HCT116 (cell line): ENCODE measurements around the gene PLCH2. TPM values are rescaled to one million over a fixed set of nuclear protein-coding genes. Genes with fewer than 3 reads are reported as not detected.

Source experiments
- ATAC-seq: fragments of 200-7000 bp; cut with Tn5 transposase; 2 replicates; pipeline ENCODE4 v1.9.1; 2020; ENCODE audit warnings: mild to moderate bottlenecking, moderate library complexity
- BruUV-seq: library from RNA; stranded (reverse); fragments of 400-500 nt; replicated peaks from 2 replicates; lab custom pipeline; 2021; lab: Mats Ljungman, UMichigan
- CTCF ChIA-PET: fragments of 300-600 bp; sonication (Branson Sonifier 250); formaldehyde crosslinking; loops from one replicate; lab custom pipeline; 2021; ENCODE audit warnings: antibody characterized with exemption; lab: Charles Lee
- POLR2A ChIA-PET: fragments of 300-600, 350-600 bp; sonication (Branson Sonifier 250); formaldehyde crosslinking; loops from one replicate; lab custom pipeline; 2021; ENCODE audit warnings: antibody characterized with exemption; lab: Charles Lee
- RAD21 ChIA-PET, 2 experiments: fragments of 300-600 bp; sonication (Branson Sonifier 250); formaldehyde crosslinking; loops; one replicate each; lab custom pipeline; 2023; ENCODE audit warnings: low total read pairs in 2 of 2; ENCODE audit not compliant: uncharacterized antibody in 2 of 2, unreplicated experiment in 2 of 2, low non-redundant PET in 1 of 2; lab: Charles Lee
- DNase-seq: peaks from one replicate; pipeline ENCODE4 v3.0.0-alpha.2; 2010; ENCODE audit warnings: low read depth, low spot score
- H2AFZ ChIP-seq: fragments of 200-600 bp; shearing (Covaris generic), sonication (generic); 2 replicates; pipeline ENCODE4 v1.6.1; 2017; ENCODE audit warnings: low read depth, mixed run types, mixed read lengths, antibody characterized with exemption, low read length; ENCODE audit not compliant: poor library complexity, severe bottlenecking
- H3K27ac ChIP-seq: 2 replicates; pipeline ENCODE4 v1.5.1; 2012; ENCODE audit warnings: low read depth, low read length
- H3K27me3 ChIP-seq: fragments of 200-600 bp; sonication (generic); 2 replicates; pipeline ENCODE4 v1.6.1; 2016; ENCODE audit warnings: mixed run types, low read length, mixed read lengths; ENCODE audit not compliant: insufficient read depth
- H3K36me3 ChIP-seq, 2 experiments: fragments of 200-500 bp in 1 of 2; fragments of 200-600 bp in 1 of 2; sonication (Bioruptor generic) in 1 of 2; sonication (generic) in 1 of 2; 2 replicates each; pipeline versions ENCODE4 v1.5.1 to v1.6.1; 2014 to 2016; ENCODE audit warnings: low read length in 2 of 2, inconsistent platforms in 1 of 2, mixed read lengths in 1 of 2, mixed run types in 1 of 2; ENCODE audit not compliant: insufficient read depth in 2 of 2, control insufficient read depth in 1 of 2
- H3K4me1 ChIP-seq, 2 experiments: fragments of 200-600 bp in 1 of 2; sonication (generic) in 1 of 2; 2 replicates each; pipeline versions ENCODE4 v1.5.1 to v1.6.1; 2012 to 2017; ENCODE audit warnings: low read length in 2 of 2, inconsistent platforms in 1 of 2, mild to moderate bottlenecking in 1 of 2, mixed read lengths in 1 of 2, mixed run types in 1 of 2, moderate library complexity in 1 of 2; ENCODE audit not compliant: insufficient read depth in 2 of 2, control insufficient read depth in 1 of 2
- H3K4me2 ChIP-seq: fragments of 200-600 bp; sonication (generic); 2 replicates; pipeline ENCODE4 v1.6.1; 2017; ENCODE audit warnings: mixed run types, low read length, mixed read lengths
- H3K4me3 ChIP-seq, 2 experiments: fragments of 200-600 bp in 1 of 2; sonication (generic) in 1 of 2; replicated peaks in 1 of 2; 2 replicates each; pipeline ENCODE4 v1.5.1; 2011 to 2016; ENCODE audit warnings: low read length in 2 of 2, control low read depth in 1 of 2, low read depth in 1 of 2, mild to moderate bottlenecking in 1 of 2, mixed read lengths in 1 of 2, mixed run types in 1 of 2
- H3K79me2 ChIP-seq: fragments of 200-600 bp; sonication (generic); 2 replicates; pipeline ENCODE4 v1.6.1; 2017; ENCODE audit warnings: mild to moderate bottlenecking, mixed run types, low read length, moderate library complexity, mixed read lengths; ENCODE audit not compliant: insufficient read depth
- H3K9ac ChIP-seq: fragments of 200-600 bp; sonication (generic); 2 replicates; pipeline ENCODE4 v1.6.1; 2016; ENCODE audit warnings: low read length, mixed read lengths
- H3K9me2 ChIP-seq: fragments of 200-600 bp; sonication (generic), shearing (Covaris generic); 2 replicates; pipeline ENCODE4 v1.6.1; 2017; ENCODE audit warnings: mixed run types, mild to moderate bottlenecking, moderate library complexity; ENCODE audit not compliant: insufficient read depth
- H3K9me3 ChIP-seq, 2 experiments: fragments of 200-500 bp in 1 of 2; fragments of 200-600 bp in 1 of 2; sonication (Bioruptor generic) in 1 of 2; sonication (generic) in 1 of 2; 2 replicates each; pipeline ENCODE4 v1.6.1; 2014 to 2017; ENCODE audit warnings: low read length in 2 of 2, mixed read lengths in 2 of 2, inconsistent platforms in 1 of 2, low read depth in 1 of 2, mild to moderate bottlenecking in 1 of 2, mixed run types in 1 of 2, moderate library complexity in 1 of 2; ENCODE audit not compliant: control insufficient read depth in 1 of 2, insufficient read depth in 1 of 2
- H4K20me1 ChIP-seq: fragments of 200-600 bp; sonication (generic), shearing (Covaris generic); 2 replicates; pipeline ENCODE4 v1.6.1; 2017; ENCODE audit warnings: mixed run types, mild to moderate bottlenecking, moderate library complexity; ENCODE audit not compliant: insufficient read depth
- CBX3 ChIP-seq: IDR thresholded peaks from 2 replicates; pipeline ENCODE4 v1.6.1; 2012; ENCODE audit warnings: low read depth
- CEBPB ChIP-seq: IDR thresholded peaks from 2 replicates; pipeline ENCODE4 v1.6.1; 2012; ENCODE audit warnings: low read depth
- EGR1 ChIP-seq: IDR thresholded peaks from 2 replicates; pipeline ENCODE4 v1.6.1; 2012; ENCODE audit warnings: low read depth
- ELF1 ChIP-seq: IDR thresholded peaks from 2 replicates; pipeline ENCODE4 v1.6.1; 2012; ENCODE audit warnings: low read depth, borderline replicate concordance
- EZH2phosphoT487 ChIP-seq: fragments of 200-600 bp; IDR thresholded peaks from 2 replicates; pipeline ENCODE4 v1.6.1; 2018; ENCODE audit warnings: antibody characterized with exemption, borderline replicate concordance
- RAD21 ChIP-seq: IDR thresholded peaks from 2 replicates; pipeline ENCODE4 v1.6.1; 2012; ENCODE audit warnings: low read depth, mild to moderate bottlenecking
- SP1 ChIP-seq: IDR thresholded peaks from 2 replicates; pipeline ENCODE4 v1.6.1; 2012; ENCODE audit warnings: low read depth
- TCF7L2 ChIP-seq: IDR thresholded peaks from 2 replicates; pipeline ENCODE4 v1.7.0; 2011; ENCODE audit warnings: borderline replicate concordance, inconsistent platforms; ENCODE audit not compliant: insufficient read depth, insufficient read length; ENCODE audit errors: extremely low read depth
- ZFX ChIP-seq: fragments of 450-650 bp; IDR thresholded peaks from 2 replicates; pipeline ENCODE4 v1.6.1; 2017
- ZNF274 ChIP-seq: fragments of 200-500 bp; sonication (Bioruptor generic); IDR thresholded peaks from 2 replicates; pipeline ENCODE4 v1.6.1; 2014; ENCODE audit warnings: mild to moderate bottlenecking, low read depth, low read length, inconsistent platforms
- intact Hi-C: fragments of 100-400 bp; cut with micrococcal nuclease; formaldehyde crosslinking; loops from 2 replicates; pipeline ENCODE4 v1.10.0; 2022
- total RNA-seq: library from RNA; stranded (reverse); gene quantifications from one replicate; pipeline ENCODE4 v1.2.1, GENCODE V29; 2021; ENCODE audit not compliant: unreplicated experiment
- TF ChIP-seq, protein P1 (sequence below): IDR thresholded peaks from 2 replicates; pipeline ENCODE4 v1.6.1; 2012
- TF ChIP-seq, protein P2 (sequence below), 3 experiments: fragments of 200-600 bp in 1 of 3; sonication (generic) in 1 of 3; IDR thresholded peaks in 2 of 3; conservative IDR thresholded peaks in 1 of 3; 2 replicates each; pipeline ENCODE4 v1.5.1; 2012 to 2017; ENCODE audit warnings: low read depth in 2 of 3, low read length in 2 of 3, antibody characterized with exemption in 1 of 3, borderline replicate concordance in 1 of 3, control low read depth in 1 of 3, mild to moderate bottlenecking in 1 of 3, mixed read lengths in 1 of 3, mixed run types in 1 of 3, moderate library complexity in 1 of 3; ENCODE audit not compliant: insufficient read depth in 1 of 3
- TF ChIP-seq, protein P3 (sequence below): IDR thresholded peaks from 2 replicates; pipeline ENCODE4 v1.6.1; 2012
- TF ChIP-seq, protein P4 (sequence below): IDR thresholded peaks from 2 replicates; pipeline ENCODE4 v1.6.1; 2011; ENCODE audit warnings: mild to moderate bottlenecking, low read length, moderate library complexity; ENCODE audit not compliant: insufficient replicate concordance; ENCODE audit errors: extremely low read depth

The PLCH2 gene
- total RNA-seq, 1 experiment from 2014 or later: 2.0 TPM

- TF ChIP-seq, protein P1, sequence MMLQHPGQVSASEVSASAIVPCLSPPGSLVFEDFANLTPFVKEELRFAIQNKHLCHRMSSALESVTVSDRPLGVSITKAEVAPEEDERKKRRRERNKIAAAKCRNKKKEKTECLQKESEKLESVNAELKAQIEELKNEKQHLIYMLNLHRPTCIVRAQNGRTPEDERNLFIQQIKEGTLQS: no peak
- TF ChIP-seq EGR1: no peak
- no peak for TF ChIP-seq TCF7L2
- no peak for TF ChIP-seq CEBPB
- TF ChIP-seq CBX3: no peak
- TF ChIP-seq, protein P2, sequence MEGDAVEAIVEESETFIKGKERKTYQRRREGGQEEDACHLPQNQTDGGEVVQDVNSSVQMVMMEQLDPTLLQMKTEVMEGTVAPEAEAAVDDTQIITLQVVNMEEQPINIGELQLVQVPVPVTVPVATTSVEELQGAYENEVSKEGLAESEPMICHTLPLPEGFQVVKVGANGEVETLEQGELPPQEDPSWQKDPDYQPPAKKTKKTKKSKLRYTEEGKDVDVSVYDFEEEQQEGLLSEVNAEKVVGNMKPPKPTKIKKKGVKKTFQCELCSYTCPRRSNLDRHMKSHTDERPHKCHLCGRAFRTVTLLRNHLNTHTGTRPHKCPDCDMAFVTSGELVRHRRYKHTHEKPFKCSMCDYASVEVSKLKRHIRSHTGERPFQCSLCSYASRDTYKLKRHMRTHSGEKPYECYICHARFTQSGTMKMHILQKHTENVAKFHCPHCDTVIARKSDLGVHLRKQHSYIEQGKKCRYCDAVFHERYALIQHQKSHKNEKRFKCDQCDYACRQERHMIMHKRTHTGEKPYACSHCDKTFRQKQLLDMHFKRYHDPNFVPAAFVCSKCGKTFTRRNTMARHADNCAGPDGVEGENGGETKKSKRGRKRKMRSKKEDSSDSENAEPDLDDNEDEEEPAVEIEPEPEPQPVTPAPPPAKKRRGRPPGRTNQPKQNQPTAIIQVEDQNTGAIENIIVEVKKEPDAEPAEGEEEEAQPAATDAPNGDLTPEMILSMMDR (IDR thresholded peaks at IDR 0.05 in 2 of 3, conservative IDR thresholded peaks at IDR 0.05 in 1 of 3; ENCODE audit: borderline replicate concordance in 1 of 3, insufficient read depth in 1 of 3, low read depth in 2 of 3, low read length in 2 of 3): no peak
- TF ChIP-seq, all 23 proteins: peak for 0
- RAD21 ChIA-PET: no interaction called here
- no peaks in the 10 kb centered on the region for H3K79me2 ChIP-seq
- H3K4me2 ChIP-seq: no peak overlapping the region
- H3K9me3 ChIP-seq: no peaks in the 10 kb centered on the region
- no peaks in the 10 kb centered on the region for H3K9me2 ChIP-seq
- no peaks in the 10 kb centered on the region for H4K20me1 ChIP-seq
- no peaks in the 10 kb centered on the region for H3K4me1 ChIP-seq
- no peak overlapping the region for H3K4me3 ChIP-seq
- H3K27me3 ChIP-seq: no peaks in the 10 kb centered on the region
- no peak overlapping the region for H2AFZ ChIP-seq
- intact Hi-C loops: no loop called here
- no peak for DNase-seq
- no TSS peak for BruUV-seq
- POLR2A ChIA-PET: no interaction called here
- CTCF ChIA-PET: no interaction called here
- no peaks in the 10 kb centered on the region for H3K36me3 ChIP-seq
- ATAC-seq: no peak
- no peak overlapping the region for H3K9ac ChIP-seq
- no peak overlapping the region for H3K27ac ChIP-seq
Observed at GRCh38 chr1:2475571-2475970, 518 bp upstream of the PLCH2 start.

DNA sequence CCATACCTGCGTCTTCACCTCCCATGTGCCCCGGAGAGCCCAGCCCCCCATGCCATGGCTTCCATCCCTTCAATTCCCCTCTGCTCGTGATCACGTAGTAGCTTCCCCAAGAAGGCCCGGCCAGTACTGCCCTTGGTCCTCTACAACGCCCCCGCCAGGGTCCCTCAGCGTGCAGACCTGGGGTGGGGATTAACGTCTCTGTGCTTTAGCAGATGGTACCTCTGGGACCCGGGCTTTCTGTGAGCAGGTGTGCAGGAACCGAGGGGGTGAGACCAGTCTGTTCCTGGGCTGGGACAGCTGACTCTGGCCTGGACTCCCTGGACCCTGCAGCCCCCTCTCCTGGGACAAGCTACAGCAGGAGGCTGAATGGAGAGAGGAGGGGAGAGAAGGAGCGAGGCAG, 1.2 kb downstream of the PLCH2 start:
- ATAC-seq (no peak), DNase-seq (no peak)
- Histone ChIP-seq H3K79me2 (no peaks in the 10 kb centered on the region), H3K27ac (no peak overlapping the region), H3K27me3 (no peaks in the 10 kb centered on the region), H3K4me3 (no peak overlapping the region), H3K9me2 (no peaks in the 10 kb centered on the region), H3K9ac (no peak overlapping the region), H2AFZ (no peak overlapping the region), H3K36me3 (no peaks in the 10 kb centered on the region), H3K9me3 (no peaks in the 10 kb centered on the region), H3K4me1 (no peaks in the 10 kb centered on the region), H4K20me1 (no peaks in the 10 kb centered on the region), H3K4me2 (no peak overlapping the region)
- ChIA-PET POLR2A (no interaction called here), CTCF (no interaction called here), RAD21 (no interaction called here)
- intact Hi-C loops: no loop called here
- no TSS peak for BruUV-seq
- TF ChIP-seq EZH2phosphoT487: no peak
- TF ChIP-seq ZFX: no peak
- TF ChIP-seq, protein P3, sequence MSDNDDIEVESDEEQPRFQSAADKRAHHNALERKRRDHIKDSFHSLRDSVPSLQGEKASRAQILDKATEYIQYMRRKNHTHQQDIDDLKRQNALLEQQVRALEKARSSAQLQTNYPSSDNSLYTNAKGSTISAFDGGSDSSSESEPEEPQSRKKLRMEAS: no peak
- no peak for TF ChIP-seq ELF1
- TF ChIP-seq ZNF274: no peak
- no peak for TF ChIP-seq TCF7L2
- TF ChIP-seq, protein P4, sequence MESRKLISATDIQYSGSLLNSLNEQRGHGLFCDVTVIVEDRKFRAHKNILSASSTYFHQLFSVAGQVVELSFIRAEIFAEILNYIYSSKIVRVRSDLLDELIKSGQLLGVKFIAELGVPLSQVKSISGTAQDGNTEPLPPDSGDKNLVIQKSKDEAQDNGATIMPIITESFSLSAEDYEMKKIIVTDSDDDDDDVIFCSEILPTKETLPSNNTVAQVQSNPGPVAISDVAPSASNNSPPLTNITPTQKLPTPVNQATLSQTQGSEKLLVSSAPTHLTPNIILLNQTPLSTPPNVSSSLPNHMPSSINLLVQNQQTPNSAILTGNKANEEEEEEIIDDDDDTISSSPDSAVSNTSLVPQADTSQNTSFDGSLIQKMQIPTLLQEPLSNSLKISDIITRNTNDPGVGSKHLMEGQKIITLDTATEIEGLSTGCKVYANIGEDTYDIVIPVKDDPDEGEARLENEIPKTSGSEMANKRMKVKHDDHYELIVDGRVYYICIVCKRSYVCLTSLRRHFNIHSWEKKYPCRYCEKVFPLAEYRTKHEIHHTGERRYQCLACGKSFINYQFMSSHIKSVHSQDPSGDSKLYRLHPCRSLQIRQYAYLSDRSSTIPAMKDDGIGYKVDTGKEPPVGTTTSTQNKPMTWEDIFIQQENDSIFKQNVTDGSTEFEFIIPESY: no peak
- no peak for TF ChIP-seq CBX3
- TF ChIP-seq RAD21: no peak
- TF ChIP-seq, protein P2 (IDR thresholded peaks at IDR 0.05 in 2 of 3, conservative IDR thresholded peaks at IDR 0.05 in 1 of 3; ENCODE audit: borderline replicate concordance in 1 of 3, insufficient read depth in 1 of 3, low read depth in 2 of 3, low read length in 2 of 3): no peak
- no peak for TF ChIP-seq SP1
